Smooth muscle cell of trachea (primary cell): ENCODE measurements around the gene FAM210A. TPM values are rescaled to one million over a fixed set of nuclear protein-coding genes. Genes with fewer than 3 reads are reported as not detected.

Experiments used
- total RNA-seq: library from RNA; depleted of rRNA; stranded (reverse); fragments of >200 nt; gene quantifications from 2 replicates; pipeline ENCODE4 v1.2.1, GENCODE V29; 2014

The FAM210A gene, protein sequence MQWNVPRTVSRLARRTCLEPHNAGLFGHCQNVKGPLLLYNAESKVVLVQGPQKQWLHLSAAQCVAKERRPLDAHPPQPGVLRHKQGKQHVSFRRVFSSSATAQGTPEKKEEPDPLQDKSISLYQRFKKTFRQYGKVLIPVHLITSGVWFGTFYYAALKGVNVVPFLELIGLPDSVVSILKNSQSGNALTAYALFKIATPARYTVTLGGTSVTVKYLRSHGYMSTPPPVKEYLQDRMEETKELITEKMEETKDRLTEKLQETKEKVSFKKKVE
- total RNA-seq, result 22.0 and 28.3 TPM in 2 replicates

DNA sequence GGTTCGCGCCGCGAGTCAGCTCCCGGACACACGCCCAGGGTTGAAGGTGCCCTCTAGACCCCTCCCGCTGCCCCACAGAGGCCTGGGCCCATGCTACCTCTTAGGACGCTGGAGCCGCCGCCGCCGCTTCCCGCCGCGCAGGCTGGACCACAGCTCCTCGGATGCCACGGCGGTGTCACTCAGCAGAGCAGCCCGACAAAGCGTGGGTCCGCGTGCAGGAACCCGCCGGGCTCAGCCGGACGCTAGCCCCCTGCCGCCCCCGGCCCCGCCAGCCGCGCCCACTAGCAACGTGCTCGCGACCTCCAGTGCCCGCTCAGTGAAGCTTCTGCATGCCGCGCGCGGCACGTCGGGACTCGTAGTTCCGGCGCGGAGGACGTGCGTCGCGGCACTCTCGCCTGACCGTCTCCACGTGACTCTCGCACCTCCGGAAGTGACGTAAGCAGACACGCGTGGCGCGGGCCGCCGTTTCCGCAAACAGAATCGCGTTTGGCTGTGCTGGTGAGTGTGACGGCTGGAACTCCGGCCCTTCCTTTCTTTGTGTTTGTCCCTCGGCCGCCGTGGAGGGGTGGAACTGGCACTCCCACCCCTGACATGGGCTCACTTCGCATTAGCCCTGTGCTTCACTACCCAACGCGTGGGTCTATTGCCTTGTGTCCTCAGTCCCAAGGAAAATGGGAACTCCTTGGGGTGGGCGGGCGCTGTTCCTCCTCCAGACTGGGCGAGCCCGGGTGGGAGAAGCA, at the start of gene FAM210A, which contains the start of gene RNMT:
Gene FAM210A, minus strand, starts transcription at position 327 of the 740 bp plus-strand sequence. CDS start 44,481 bp downstream, outside the sequence.
Gene RNMT, plus strand, starts transcription at position 442 of the 740 bp plus-strand sequence. CDS start 4,845 bp downstream, outside the sequence.

Other genes with a start within 250 kb of the FAM210A start
- 19.5 and 31.6 TPM in 2 replicates for gene RNMT, start 115 bp upstream of the FAM210A start, total RNA-seq
- gene MC5R, start 97.6 kb upstream of the FAM210A start, total RNA-seq, result not detected in 2 replicates
- not detected in 2 replicates for gene MC2R, start 189.0 kb upstream of the FAM210A start, total RNA-seq